ENCODE measurements around the gene EFL1. TPM values are rescaled to one million over a fixed set of nuclear protein-coding genes. Genes with fewer than 3 reads are reported as not detected.

EFL1 gene
- total and polyA plus RNA-seq, 3 experiments from 2014 or later, result 18.3 to 22.2 (median 22.1) TPM

GRCh38 chr15:82129761-82130160 lies 132.8 kb downstream of the EFL1 start:
- Histone ChIP-seq H3K36me3 (ENCODE audit: insufficient read depth, low read length) (peaks cover 5% of the 10 kb centered on the region), H3K27me3 (ENCODE audit: insufficient read depth, low read length, poor library complexity, severe bottlenecking) (no peaks in the 10 kb centered on the region), H3K4me3 (ENCODE audit: low read length) (no peak overlapping the region), H3K27ac (ENCODE audit: low read depth, low read length) (no peak overlapping the region), H3K4me1 (ENCODE audit: insufficient read depth, low read length) (no peaks in the 10 kb centered on the region), H3K9me3 (ENCODE audit: low read length) (no peaks in the 10 kb centered on the region)
- DNase-seq, result no peak
- H3K4me1 Mint-ChIP-seq, result no peaks in the 10 kb centered on the region
- H3K27ac Mint-ChIP-seq, result no peak overlapping the region
- POLR2A ChIA-PET, result no interaction called here
- peaks cover 13 to 81% (median 25%) of the 10 kb centered on the region in 3 donors for H3K36me3 Mint-ChIP-seq
- H3K27me3 Mint-ChIP-seq, result no peaks in the 10 kb centered on the region
- H3K9me3 Mint-ChIP-seq, result no peaks in the 10 kb centered on the region
- CTCF ChIA-PET, result no interaction called here
- no peak overlapping the region for H3K4me3 Mint-ChIP-seq

GRCh38 chr15:82129149-82129692 lies 133.3 kb downstream of the EFL1 start:
- no peaks in the 10 kb centered on the region for H3K4me1 ChIP-seq (ENCODE audit: insufficient read depth, low read length)
- no peaks in the 10 kb centered on the region for H3K4me1 Mint-ChIP-seq
- no peak overlapping the region for H3K27ac ChIP-seq (ENCODE audit: low read depth, low read length)
- H3K9me3 ChIP-seq (ENCODE audit: low read length), result no peaks in the 10 kb centered on the region
- H3K27me3 Mint-ChIP-seq, result no peaks in the 10 kb centered on the region
- DNase-seq, result no peak
- ChIA-PET POLR2A (no interaction called here), CTCF (no interaction called here)
- H3K4me3 ChIP-seq (ENCODE audit: low read length), result no peak overlapping the region
- no peaks in the 10 kb centered on the region for H3K27me3 ChIP-seq (ENCODE audit: insufficient read depth, low read length, poor library complexity, severe bottlenecking)
- H3K36me3 ChIP-seq (ENCODE audit: insufficient read depth, low read length), result peaks cover 5% of the 10 kb centered on the region
- H3K9me3 Mint-ChIP-seq, result no peaks in the 10 kb centered on the region
- no peak overlapping the region for H3K4me3 Mint-ChIP-seq
- no peak overlapping the region for H3K27ac Mint-ChIP-seq
- H3K36me3 Mint-ChIP-seq, result peaks cover 15 to 80% (median 22%) of the 10 kb centered on the region in 3 donors

GRCh38 chr15:82128401-82129148 lies 134.0 kb downstream of the EFL1 start:
- Mint-ChIP-seq H3K27me3 (no peaks in the 10 kb centered on the region), H3K9me3 (no peaks in the 10 kb centered on the region), H3K4me1 (no peaks in the 10 kb centered on the region), H3K4me3 (no peak overlapping the region), H3K36me3 (peaks cover 15 to 78% (median 21%) of the 10 kb centered on the region in 3 donors), H3K27ac (peak overlapping the region in 1 of 8 donors; percentile 54)
- Histone ChIP-seq H3K4me3 (ENCODE audit: low read length) (no peak overlapping the region), H3K9me3 (ENCODE audit: low read length) (no peaks in the 10 kb centered on the region), H3K27me3 (ENCODE audit: insufficient read depth, low read length, poor library complexity, severe bottlenecking) (no peaks in the 10 kb centered on the region), H3K27ac (ENCODE audit: low read depth, low read length) (no peak overlapping the region), H3K4me1 (ENCODE audit: insufficient read depth, low read length) (no peaks in the 10 kb centered on the region), H3K36me3 (ENCODE audit: insufficient read depth, low read length) (peaks cover 5% of the 10 kb centered on the region)
- no peak for DNase-seq
- CTCF ChIA-PET, result no interaction called here
- POLR2A ChIA-PET, result no interaction called here

GRCh38 chr15:82127581-82127980 lies 135.0 kb downstream of the EFL1 start:
- ChIA-PET CTCF (no interaction called here), POLR2A (no interaction called here)
- Histone ChIP-seq H3K9me3 (ENCODE audit: low read length) (no peaks in the 10 kb centered on the region), H3K27me3 (ENCODE audit: insufficient read depth, low read length, poor library complexity, severe bottlenecking) (no peaks in the 10 kb centered on the region), H3K27ac (ENCODE audit: low read depth, low read length) (no peak overlapping the region), H3K4me1 (ENCODE audit: insufficient read depth, low read length) (no peaks in the 10 kb centered on the region), H3K36me3 (ENCODE audit: insufficient read depth, low read length) (peaks cover 5% of the 10 kb centered on the region), H3K4me3 (ENCODE audit: low read length) (no peak overlapping the region)
- no peak overlapping the region for H3K4me3 Mint-ChIP-seq
- H3K36me3 Mint-ChIP-seq, result peaks cover 15 to 75% (median 22%) of the 10 kb centered on the region in 3 donors
- no peaks in the 10 kb centered on the region for H3K4me1 Mint-ChIP-seq
- no peaks in the 10 kb centered on the region for H3K27me3 Mint-ChIP-seq
- H3K27ac Mint-ChIP-seq, result no peak overlapping the region
- no peaks in the 10 kb centered on the region for H3K9me3 Mint-ChIP-seq
- no peak for DNase-seq

- Mint-ChIP-seq H3K4me3 (no peak overlapping the region), H3K9me3 (no peaks in the 10 kb centered on the region), H3K36me3 (peaks cover 10 to 65% (median 20%) of the 10 kb centered on the region in 3 donors), H3K4me1 (no peaks in the 10 kb centered on the region), H3K27me3 (no peaks in the 10 kb centered on the region), H3K27ac (no peak overlapping the region)
- Histone ChIP-seq H3K27me3 (ENCODE audit: insufficient read depth, low read length, poor library complexity, severe bottlenecking) (no peaks in the 10 kb centered on the region), H3K36me3 (ENCODE audit: insufficient read depth, low read length) (peaks cover 5% of the 10 kb centered on the region), H3K4me3 (ENCODE audit: low read length) (no peak overlapping the region), H3K27ac (ENCODE audit: low read depth, low read length) (no peak overlapping the region), H3K4me1 (ENCODE audit: insufficient read depth, low read length) (no peaks in the 10 kb centered on the region), H3K9me3 (ENCODE audit: low read length) (no peaks in the 10 kb centered on the region)
- no peak for DNase-seq
- ChIA-PET CTCF (no interaction called here), POLR2A (no interaction called here)
These were observed 136.2 kb downstream of the EFL1 start for GRCh38 chr15:82126346-82126745.

GRCh38 chr15:82124331-82125263 lies 137.9 kb downstream of the EFL1 start:
- Mint-ChIP-seq H3K27me3 (no peaks in the 10 kb centered on the region), H3K4me1 (no peaks in the 10 kb centered on the region), H3K9me3 (no peaks in the 10 kb centered on the region), H3K4me3 (no peak overlapping the region), H3K27ac (peak overlapping the region in 1 of 8 donors; percentile 25), H3K36me3 (peaks cover 10 to 51% (median 19%) of the 10 kb centered on the region in 3 donors)
- POLR2A ChIA-PET, result no interaction called here
- Histone ChIP-seq H3K4me1 (ENCODE audit: insufficient read depth, low read length) (no peaks in the 10 kb centered on the region), H3K27ac (ENCODE audit: low read depth, low read length) (no peak overlapping the region), H3K9me3 (ENCODE audit: low read length) (no peaks in the 10 kb centered on the region), H3K36me3 (ENCODE audit: insufficient read depth, low read length) (peaks cover 5% of the 10 kb centered on the region), H3K27me3 (ENCODE audit: insufficient read depth, low read length, poor library complexity, severe bottlenecking) (no peaks in the 10 kb centered on the region), H3K4me3 (ENCODE audit: low read length) (no peak overlapping the region)
- DNase-seq, result no peak
- CTCF ChIA-PET, result no interaction called here

- ChIA-PET POLR2A (no interaction called here), CTCF (no interaction called here)
- H3K36me3 Mint-ChIP-seq, result peaks cover 11 to 43% (median 13%) of the 10 kb centered on the region in 3 donors
- no peak for DNase-seq
- H3K27me3 Mint-ChIP-seq, result no peaks in the 10 kb centered on the region
- H3K27ac ChIP-seq (ENCODE audit: low read depth, low read length), result no peak overlapping the region
- H3K4me1 Mint-ChIP-seq, result no peaks in the 10 kb centered on the region
- no peaks in the 10 kb centered on the region for H3K9me3 Mint-ChIP-seq
- H3K4me1 ChIP-seq (ENCODE audit: insufficient read depth, low read length), result no peaks in the 10 kb centered on the region
- no peaks in the 10 kb centered on the region for H3K36me3 ChIP-seq (ENCODE audit: insufficient read depth, low read length)
- H3K9me3 ChIP-seq (ENCODE audit: low read length), result no peaks in the 10 kb centered on the region
- no peak overlapping the region for H3K4me3 ChIP-seq (ENCODE audit: low read length)
- no peak overlapping the region for H3K27ac Mint-ChIP-seq
- no peak overlapping the region for H3K4me3 Mint-ChIP-seq
- H3K27me3 ChIP-seq (ENCODE audit: insufficient read depth, low read length, poor library complexity, severe bottlenecking), result no peaks in the 10 kb centered on the region
These were observed 139.7 kb downstream of the EFL1 start for GRCh38 chr15:82122746-82123400.

- H3K27ac Mint-ChIP-seq, result no peak overlapping the region
- no peak overlapping the region for H3K4me3 ChIP-seq (ENCODE audit: low read length)
These were observed 144.5 kb downstream of the EFL1 start for GRCh38 chr15:82118040-82118439.

More at GRCh38 chr15:82118040-82118439, 144.5 kb downstream of the EFL1 start:
- no peak overlapping the region for H3K27ac ChIP-seq (ENCODE audit: low read depth, low read length)
- Mint-ChIP-seq H3K9me3 (no peaks in the 10 kb centered on the region), H3K27me3 (no peaks in the 10 kb centered on the region), H3K4me3 (no peak overlapping the region), H3K36me3 (peaks cover 3 to 12% (median 4%) of the 10 kb centered on the region in 3 donors), H3K4me1 (no peaks in the 10 kb centered on the region)
- POLR2A ChIA-PET, result no interaction called here
- H3K9me3 ChIP-seq (ENCODE audit: low read length), result no peaks in the 10 kb centered on the region
- no peaks in the 10 kb centered on the region for H3K36me3 ChIP-seq (ENCODE audit: insufficient read depth, low read length)
- DNase-seq, result no peak
- H3K27me3 ChIP-seq (ENCODE audit: insufficient read depth, low read length, poor library complexity, severe bottlenecking), result no peaks in the 10 kb centered on the region
- CTCF ChIA-PET, result no interaction called here
- no peaks in the 10 kb centered on the region for H3K4me1 ChIP-seq (ENCODE audit: insufficient read depth, low read length)

All from CD8-positive, alpha-beta memory T cell (primary cell).